Cortex of kidney (tissue), 1 donor: ENCODE measurements around the gene PRKCA.

Experiments
- DNase-seq: peaks from one replicate; lab custom pipeline; 2025; lab: John Stamatoyannopoulos, UW

The PRKCA gene

DNA sequence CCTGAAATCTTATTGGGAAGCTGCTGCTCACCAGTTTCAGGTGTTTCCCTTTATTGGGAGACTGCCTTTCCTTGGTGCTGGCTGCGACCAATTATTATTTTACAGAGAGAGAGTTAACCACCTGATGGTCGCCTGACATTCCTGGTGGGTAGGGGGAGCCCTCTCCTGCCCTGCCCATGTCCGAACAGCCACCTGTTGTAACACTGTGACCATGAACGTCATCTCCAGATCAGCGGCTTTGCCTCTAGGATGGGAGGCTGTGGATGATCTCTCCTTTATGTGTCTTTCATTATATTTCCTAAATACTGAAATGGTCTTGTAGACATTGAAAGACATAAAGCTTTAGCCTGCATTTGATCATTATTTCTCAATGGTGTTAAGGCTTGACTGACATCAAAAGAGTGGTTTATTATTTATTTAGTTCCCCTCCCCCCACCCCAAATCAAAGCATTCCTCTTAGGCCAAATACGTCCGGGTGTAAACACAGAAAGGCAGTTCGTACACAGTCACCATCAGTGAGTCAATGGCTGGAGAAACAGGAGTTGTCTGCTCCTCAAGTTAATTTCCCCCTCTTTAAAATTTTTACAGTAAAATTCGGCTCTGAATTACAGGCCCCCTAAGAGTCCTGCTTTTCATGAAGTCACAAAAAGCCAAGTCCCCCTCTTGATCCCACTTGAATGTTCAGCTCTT is 474.7 kb downstream of the PRKCA start:
- no peak for DNase-seq

GRCh38 chr17:66777689-66778225 is 475.3 kb downstream of the PRKCA start:
- DNase-seq: no peak

DNA sequence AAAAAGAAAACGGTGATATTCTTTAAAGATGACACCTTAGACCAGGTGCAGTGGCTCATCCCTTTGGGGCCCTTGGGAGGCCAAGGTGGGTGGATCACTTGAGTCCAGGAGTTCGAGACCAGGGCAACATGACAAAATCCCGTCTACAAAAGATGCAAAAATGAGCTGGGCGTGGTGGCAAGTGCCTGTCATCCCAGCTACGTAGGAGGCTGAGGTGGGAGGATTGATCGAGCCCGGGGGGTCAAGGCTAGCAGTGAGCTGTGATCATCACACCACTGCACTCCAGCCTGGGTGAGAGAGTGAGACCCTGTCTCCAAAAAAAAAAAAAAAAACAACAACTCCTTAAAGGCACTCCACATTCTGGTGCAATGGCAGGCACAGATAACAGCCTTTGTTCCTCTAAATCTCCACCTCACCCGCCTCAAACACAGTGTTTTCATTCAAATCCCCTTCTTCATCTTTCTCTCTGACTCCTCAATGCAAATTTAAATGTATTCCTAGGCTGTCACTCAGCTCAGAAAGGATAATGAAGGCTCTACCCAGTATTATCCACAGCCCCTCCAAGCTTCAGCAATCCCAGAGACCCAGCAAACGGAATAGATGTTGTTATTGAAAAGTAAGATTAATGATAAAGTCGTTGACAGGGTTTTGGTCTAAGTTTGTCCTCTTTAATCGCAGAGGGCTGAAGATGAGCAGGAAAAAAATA is 476.3 kb downstream of the PRKCA start:
- no peak for DNase-seq

- DNase-seq: no peak
Measured at GRCh38 chr17:66779237-66779606, 476.8 kb downstream of the PRKCA start.

DNA sequence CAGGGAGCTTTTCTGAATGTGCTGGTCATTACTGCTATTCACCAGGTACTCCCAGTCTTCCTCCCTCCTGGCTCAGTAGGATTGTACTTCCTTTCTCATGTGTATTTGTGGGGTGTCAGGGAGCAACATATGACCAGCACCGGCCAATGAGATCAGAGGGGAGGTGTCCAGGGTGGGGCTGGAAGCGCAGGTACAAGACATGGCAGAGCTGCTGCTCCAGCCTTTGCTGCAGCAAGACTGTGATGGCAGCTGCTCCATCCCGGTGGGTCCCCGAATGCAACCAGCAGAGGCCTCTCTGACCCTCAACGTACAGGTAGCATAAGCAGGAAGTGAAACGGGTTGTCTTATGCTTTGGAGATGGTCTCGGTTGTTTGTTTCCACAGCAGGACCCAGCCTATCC is 478.7 kb downstream of the PRKCA start:
- DNase-seq: no peak

DNA sequence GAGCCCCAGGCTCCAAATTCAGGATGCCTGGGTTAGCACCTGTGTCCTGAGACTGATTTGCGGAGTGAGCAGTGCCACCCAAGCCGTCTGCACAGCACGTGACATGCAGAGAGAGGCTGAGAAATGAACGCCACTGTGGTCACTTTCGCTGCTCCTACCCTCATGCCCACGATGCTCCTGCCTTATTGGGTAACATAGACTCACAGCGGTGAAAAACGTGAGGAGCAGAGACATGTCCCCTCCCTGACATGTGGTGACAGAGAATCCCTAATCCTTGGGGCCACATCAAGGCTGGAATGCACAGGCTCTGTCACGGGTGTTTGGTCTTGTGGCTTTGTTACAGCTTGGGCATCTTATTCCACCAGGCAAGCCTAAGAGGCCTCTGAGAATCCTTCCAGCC is 480.4 kb downstream of the PRKCA start:
- no peak for DNase-seq

- DNase-seq: no peak
Measured at GRCh38 chr17:66783656-66784381, 481.4 kb downstream of the PRKCA start.

DNA sequence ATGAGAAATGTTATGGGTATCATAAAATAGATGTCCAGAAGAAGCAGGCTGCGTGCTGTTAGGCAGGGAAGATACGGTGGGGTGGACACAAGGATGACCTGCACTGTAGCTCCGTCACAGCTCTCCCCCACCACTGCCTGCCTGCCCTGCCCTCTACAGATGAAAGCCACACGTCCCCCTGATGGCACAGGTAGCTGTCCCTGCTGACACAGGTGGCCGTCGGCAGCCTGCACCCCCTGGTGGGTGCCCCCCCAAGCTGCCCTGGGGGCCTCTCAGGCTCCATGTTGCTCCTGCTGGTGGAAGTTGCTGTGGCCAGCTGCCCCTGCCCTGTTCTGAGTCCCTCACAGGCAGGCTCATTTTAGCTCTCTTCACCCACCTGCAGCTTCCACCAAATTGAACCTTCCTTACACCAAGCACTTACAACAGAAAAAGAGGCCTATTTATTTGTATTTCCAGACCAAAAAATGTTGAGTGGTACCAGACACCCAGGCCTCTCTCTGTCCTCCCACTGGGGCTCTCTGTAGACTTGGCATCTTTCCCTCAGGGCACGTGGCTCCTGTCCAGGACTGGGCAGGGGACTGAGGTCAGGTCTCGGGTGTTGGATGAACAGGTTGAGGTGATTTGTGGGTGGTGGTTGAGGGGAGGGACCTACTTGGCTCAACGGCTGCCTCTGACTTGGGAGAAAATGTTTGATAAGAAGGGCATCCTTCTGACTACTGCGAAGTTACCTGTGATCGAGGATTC is 482.4 kb downstream of the PRKCA start:
- no peak for DNase-seq

- no peak for DNase-seq
Measured at GRCh38 chr17:66786107-66786506, 483.7 kb downstream of the PRKCA start.

DNA sequence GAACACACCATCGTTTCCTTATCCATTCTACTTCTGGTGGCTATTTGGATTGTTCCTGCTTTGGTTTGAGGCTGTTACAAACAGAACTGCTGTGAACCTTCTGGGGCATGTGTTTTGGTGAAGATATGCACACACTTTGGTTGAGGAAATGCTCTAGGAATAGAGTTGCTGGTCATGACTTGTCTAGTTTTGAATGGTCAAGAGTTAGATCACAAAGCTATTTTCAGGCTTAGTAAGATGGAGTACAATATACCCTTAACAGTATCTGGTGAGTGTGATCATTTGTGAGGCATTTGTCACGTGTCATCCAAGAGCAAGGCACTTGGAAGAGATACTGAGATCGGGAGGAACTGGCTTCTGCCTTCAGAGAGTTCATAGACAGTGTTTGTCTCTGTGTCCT is 485.5 kb downstream of the PRKCA start:
- no peak for DNase-seq

GRCh38 chr17:66789093-66789492 is 486.7 kb downstream of the PRKCA start:
- no peak for DNase-seq

DNA sequence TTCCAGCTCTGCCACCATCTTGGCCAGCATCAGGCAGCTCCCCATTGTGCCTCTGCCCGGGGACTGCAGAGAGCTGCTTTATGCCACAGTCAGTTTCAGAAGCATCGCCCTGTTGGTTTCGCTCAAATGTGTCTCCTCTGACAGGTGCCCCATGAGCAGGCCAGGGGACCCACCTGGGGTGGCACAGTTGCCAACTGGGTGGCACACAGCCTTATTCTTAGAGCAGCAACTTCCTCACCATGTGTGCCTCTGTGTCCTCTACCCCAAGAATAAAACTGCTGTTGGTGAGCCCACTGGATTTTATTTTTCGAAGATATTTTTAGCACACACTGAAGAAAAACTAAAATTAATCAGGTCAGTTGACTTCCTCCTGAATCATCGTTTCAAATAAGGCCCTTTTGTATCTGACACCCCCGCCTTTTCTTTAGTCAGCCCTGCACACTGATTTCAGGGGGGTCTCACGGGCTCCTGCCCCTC is 487.6 kb downstream of the PRKCA start:
- DNase-seq: no peak

DNA sequence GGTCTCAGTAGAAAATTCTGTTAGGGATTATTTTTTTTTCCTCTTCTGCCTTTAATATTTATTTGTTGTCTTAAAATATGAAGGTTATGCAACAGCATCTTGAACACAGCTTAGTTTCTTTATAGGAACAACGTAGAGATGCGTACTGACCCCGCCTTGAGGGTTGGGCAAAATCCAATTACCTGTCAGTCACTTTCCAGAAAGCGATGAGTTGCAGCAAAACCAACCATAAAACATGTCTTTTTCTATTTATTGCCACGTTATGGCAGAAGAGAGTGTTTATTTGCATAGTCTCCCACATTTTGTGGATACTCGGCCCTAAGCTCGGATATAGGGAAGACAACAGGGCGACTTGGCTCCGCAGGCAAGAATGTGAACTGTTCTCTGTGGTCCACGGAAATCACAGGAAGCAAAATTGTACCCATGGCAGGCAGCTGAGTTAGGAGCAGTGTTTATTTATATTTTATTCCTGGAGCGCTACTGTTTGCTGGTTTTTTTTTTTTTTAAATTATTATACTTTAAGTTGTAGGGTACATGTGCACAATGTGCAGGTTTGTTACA is 488.2 kb downstream of the PRKCA start:
- no peak for DNase-seq

DNA sequence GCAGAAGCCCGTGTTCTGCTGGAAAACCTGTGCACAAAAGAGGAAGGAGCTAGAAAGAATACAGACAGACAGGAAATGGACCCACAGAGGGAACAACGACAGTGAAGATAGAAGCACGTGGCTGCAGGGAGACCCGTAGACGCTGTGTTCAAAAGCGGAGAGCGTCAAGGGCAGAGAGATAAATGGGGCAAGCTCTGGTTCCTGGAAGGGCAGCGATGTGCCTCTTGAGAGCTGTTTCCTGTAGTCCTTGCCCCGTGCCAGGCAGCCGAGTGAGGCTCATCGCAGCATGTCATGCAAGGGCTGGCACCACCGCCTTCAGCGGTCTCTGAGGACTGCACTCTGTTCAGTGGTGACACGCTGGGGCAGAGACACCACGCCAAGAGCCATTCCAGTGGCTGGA is 488.9 kb downstream of the PRKCA start:
- no peak for DNase-seq

- DNase-seq: no peak
Measured at GRCh38 chr17:66793814-66794213, 491.4 kb downstream of the PRKCA start.

DNA sequence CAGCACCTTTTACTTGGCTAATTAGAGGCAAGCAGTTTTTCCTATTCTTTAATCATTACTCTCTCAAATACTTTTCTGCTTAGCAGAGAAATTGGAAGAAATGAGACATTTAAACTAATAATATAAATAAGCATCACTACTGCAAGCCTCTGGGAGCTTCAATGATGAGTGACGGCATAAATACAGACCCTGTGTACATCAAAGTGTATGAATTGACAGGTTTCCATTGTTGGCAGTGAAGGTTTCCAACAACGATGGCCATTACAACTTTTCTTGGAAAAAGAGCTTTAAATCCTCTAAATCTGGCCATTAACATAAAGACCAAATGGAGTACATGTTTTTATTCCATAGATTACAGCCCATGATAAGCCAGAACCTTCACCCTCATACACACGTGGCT is 493.1 kb downstream of the PRKCA start:
- no peak for DNase-seq

- DNase-seq: no peak
Measured at GRCh38 chr17:66799849-66800537, 497.6 kb downstream of the PRKCA start.

DNA sequence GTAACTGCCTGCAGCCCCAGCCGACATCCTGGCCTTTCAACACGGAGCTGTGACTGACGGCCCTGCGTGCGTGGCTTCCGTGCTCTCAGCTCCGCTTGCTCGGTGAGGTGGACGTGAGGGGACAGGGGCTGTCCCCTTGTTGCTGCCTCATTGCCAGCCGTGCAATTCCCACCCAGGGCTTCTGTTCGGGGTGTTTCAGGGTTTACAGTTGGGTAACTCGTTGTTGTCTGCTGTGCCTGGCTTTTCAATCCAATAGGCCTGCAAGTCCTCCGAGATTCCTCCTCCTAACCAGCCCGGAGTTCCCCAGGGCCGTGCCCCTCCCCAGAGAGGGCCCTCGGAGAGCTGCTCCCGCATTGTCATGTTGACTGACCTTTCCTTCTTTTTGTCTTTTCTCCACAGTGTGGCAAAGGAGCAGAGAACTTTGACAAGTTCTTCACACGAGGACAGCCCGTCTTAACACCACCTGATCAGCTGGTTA is 501.1 kb downstream of the PRKCA start:
- no peak for DNase-seq

- no peak for DNase-seq
Measured at GRCh38 chr17:66805567-66805966, 503.2 kb downstream of the PRKCA start.

DNA sequence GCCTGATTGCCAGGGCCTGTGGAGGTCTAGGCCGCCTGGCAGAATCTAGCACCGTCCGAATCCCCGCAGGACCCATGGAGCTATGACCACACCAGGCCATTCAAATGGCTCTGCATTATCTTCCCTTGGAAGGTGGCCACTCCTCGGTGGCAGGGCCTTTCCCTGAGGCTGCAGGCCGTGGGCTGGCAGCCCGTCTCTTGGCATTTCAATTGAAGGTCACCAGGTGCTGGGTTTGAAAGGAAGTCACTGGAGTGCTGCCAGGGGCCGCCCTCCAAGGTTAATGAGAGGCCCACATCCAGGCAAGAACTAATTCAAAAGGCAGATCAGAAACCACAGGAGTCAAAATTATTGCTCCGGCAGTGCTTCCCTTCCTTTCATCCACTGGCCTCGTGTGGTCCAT is 504.8 kb downstream of the PRKCA start:
- DNase-seq: no peak

- DNase-seq: no peak
Measured at GRCh38 chr17:66809408-66809807, 507.0 kb downstream of the PRKCA start.
